Activated CD8-positive, alpha-beta memory T cell treated with anti-CD3 and anti-CD28 coated beads, Interleukin-2, amount 50 U/mL, for 4 hours (primary cell): ENCODE results near the gene STARD3NL.
"Not testable (repeated sequence)": the region's sequence is repeated elsewhere in the genome, so short reads cannot be mapped to it uniquely, and the experiment has no call there.

Source experiments
- DNase-seq: peaks from one replicate; pipeline ENCODE4 v3.0.0-alpha.2; 2020

STARD3NL gene

DNA sequence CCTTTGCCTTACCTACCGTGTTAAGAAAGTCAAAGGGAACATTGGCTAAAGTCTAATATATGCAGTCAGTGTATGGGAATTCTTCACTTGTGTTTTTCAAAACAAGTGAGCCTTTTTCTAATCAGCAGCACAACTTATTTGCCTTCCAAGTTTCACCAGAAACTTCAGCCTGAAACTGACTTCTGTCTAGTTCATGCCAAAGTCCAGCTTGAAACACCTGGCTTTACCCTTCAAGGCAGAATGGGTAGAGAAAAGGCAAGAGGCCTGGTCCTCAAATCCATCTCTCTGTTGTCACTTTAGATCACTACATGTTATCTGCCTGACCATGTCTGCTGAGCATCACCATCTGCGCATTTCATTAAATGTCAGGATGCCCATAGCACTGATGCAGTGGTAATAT, 92.4 kb downstream of the STARD3NL start:
- not testable (repeated sequence) for DNase-seq

DNA sequence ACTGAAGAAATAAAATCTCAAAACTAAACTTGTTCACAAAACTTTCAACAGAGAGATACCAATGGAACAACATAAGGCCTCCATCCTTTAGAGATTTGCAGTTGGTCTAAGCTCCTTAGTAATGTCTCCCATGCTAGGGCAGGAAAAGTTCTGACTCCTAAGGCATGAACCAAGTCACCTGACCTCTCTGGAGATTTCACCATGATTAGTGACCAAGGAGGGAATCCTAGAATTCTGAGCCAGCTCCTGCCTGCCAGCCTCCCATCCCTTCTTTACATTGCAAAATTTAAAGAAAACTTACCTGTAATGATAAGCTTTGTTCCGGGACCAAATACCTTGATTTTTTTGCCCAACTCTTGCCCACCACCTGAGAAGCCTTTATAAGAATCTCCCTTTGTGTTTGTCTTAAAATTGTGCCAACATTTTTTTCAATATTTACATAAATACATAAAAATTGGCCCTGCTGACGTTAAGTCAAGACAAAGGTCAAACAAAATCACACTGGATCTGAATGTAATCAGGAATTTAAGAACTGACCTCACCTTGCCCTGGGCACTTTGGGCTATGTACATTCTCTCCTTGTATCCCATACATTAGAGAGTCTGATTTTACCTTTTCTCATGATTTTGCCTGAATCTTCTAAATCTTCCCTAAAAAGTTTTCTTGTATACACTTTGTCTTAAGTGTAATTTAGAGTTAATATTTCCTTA, 95.4 kb downstream of the STARD3NL start, which contains the start of gene TARP:
TARP (minus strand) TSS at position 351 of the 710 bp plus-strand sequence.
- DNase-seq = no peak

DNA sequence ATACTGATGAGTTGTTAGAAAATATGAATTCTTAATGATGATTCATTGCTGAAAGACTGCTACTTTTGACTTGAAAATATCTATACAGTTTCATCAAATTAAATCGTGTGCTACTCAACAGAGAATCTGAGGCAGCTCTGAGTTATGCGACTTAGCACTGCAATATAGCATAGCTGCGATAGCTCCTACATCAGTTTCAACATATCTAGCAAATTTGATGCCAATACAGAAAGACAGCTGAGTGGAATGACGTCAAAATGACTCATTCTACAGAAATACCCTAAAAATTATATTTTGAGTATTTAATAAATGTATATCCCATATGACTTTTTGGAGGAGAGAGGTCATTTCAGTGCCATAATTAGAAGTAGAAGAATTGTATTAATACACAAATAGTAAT, 96.4 kb downstream of the STARD3NL start:
- no peak for DNase-seq

DNA sequence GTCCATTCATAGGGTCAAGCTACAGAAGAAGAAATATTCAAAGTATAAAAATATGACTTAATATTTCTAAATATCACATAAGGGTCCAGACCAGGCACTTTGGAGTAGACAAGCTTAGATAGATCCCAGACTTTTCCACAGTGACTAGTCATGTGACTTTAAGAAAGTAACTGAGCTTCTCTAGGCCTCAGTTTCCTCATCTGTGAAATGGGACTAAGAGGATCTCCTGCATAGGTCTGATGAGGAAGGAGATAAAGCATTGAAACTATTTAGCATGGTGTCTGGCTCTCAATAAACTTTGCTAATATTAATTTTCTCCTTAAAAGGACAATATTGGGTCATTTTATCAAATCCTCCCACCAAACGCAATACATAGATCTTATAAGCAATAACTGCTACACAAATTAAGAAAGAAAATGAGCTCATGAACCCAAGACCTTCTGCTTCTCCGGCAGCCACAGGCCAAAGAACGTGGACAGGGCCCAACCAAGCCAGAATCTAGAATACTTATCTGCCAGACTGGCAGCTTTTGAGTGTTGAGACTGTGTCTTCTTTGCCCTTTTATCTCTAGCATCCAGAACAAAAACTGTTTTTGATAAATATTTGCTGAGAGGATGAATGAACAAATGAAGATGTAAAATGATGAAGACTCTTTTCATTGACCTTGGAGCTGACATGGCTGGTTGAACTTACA, 97.0 kb downstream of the STARD3NL start:
- DNase-seq = no peak

DNA sequence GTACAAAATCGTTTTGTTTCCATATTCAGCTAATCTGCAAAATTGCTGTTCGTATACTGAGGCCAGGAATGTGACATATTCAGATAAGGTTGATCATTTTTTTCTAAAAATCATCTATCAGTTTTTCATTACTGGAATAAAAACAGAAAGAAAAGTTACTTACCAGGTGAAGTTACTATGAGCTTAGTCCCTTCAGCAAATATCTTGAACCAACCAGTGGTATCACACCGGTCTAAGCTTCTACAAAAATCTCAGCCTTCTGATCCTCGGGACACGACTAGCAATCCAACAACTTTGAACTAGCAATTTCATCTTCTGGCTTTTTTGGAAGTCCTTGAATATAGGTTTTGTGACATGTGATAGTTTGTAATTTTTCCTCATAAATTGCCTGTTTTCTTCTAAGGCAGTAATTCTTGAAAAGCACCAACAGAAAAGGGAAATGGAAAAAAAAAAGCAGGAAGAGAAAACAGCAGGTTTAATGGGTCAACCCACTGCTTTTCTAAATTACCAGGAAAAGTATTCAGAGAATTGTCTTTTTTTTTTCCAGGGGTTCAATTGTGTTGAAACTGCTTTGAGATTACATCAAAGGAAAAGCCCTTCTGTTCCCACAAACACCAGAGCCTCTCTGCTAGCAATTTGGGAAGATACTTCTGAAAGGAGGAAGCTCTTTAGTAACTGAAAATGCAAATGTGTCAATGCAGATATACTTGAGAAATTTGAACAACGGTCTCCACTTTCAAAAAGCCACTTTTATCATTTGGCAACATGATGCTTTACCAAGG, 98.2 kb downstream of the STARD3NL start:
- DNase-seq = no peak

DNA sequence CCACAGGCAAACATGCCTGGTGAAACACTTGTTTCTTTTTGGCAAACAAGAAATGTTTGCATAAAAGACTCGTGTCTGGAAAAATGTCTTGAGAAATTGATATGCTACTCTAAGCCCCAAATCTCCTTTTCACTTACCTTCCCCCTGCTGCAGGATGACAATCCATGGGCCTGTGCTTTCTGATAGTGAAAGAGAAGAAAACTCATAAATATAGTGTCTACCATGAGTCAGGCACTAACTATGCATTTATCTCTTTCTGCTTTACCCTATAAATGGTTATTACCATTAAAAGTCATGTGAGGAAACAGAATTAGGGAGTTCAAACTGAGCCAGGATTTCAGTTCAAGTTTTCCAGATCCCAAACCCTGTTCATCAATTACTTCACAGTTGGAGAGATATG, 102.0 kb downstream of the STARD3NL start:
- DNase-seq = no peak
